ENCODE results near the gene B3GALT5. TPM values are rescaled to one million over a fixed set of nuclear protein-coding genes. Genes with fewer than 3 reads are reported as not detected.

Gene B3GALT5
- total RNA-seq, 1 donor from 2014 or later: 21.9 TPM

- peak; percentile 13 for DNase-seq (ENCODE audit: low spot score)
These were observed 32.6 kb downstream of the B3GALT5 start for GRCh38 chr21:39645331-39645730.

GRCh38 chr21:39647476-39647875 lies 34.7 kb downstream of the B3GALT5 start:
- peak; percentile 29 for DNase-seq (ENCODE audit: low spot score)

GRCh38 chr21:39648879-39649278 lies 36.1 kb downstream of the B3GALT5 start:
- no peak for DNase-seq (ENCODE audit: low spot score)

GRCh38 chr21:39649526-39649925 lies 36.8 kb downstream of the B3GALT5 start:
- DNase-seq (ENCODE audit: low spot score): no peak

GRCh38 chr21:39650306-39650705 lies 37.6 kb downstream of the B3GALT5 start:
- no peak for DNase-seq (ENCODE audit: low spot score)

- DNase-seq (ENCODE audit: low spot score): no peak
These were observed 38.1 kb downstream of the B3GALT5 start for GRCh38 chr21:39650801-39651200.

- DNase-seq (ENCODE audit: low spot score): no peak
These were observed 38.5 kb downstream of the B3GALT5 start for GRCh38 chr21:39651206-39651605.

- no peak for DNase-seq (ENCODE audit: low spot score)
These were observed 42.2 kb downstream of the B3GALT5 start for GRCh38 chr21:39654951-39655350.

- no peak for DNase-seq (ENCODE audit: low spot score)
These were observed 42.8 kb downstream of the B3GALT5 start for GRCh38 chr21:39655589-39655988.

GRCh38 chr21:39656209-39656608 lies 43.5 kb downstream of the B3GALT5 start:
- DNase-seq (ENCODE audit: low spot score): no peak

- no peak for DNase-seq (ENCODE audit: low spot score)
These were observed 44.5 kb downstream of the B3GALT5 start for GRCh38 chr21:39657091-39657689.

- DNase-seq (ENCODE audit: low spot score): no peak
These were observed 45.3 kb downstream of the B3GALT5 start for GRCh38 chr21:39658066-39658465.

GRCh38 chr21:39659070-39659815 lies 46.5 kb downstream of the B3GALT5 start:
- DNase-seq (ENCODE audit: low spot score): no peak

- peak; percentile 67 for DNase-seq (ENCODE audit: low spot score)
These were observed 47.6 kb downstream of the B3GALT5 start for GRCh38 chr21:39660191-39660980.

- DNase-seq (ENCODE audit: low spot score): peak; percentile 7
These were observed 48.4 kb downstream of the B3GALT5 start for GRCh38 chr21:39661121-39661520.

- no peak for DNase-seq (ENCODE audit: low spot score)
These were observed 49.0 kb downstream of the B3GALT5 start for GRCh38 chr21:39661740-39662139.

- no peak for DNase-seq (ENCODE audit: low spot score)
These were observed 49.7 kb downstream of the B3GALT5 start for GRCh38 chr21:39662411-39662953.

GRCh38 chr21:39663066-39663465 lies 50.3 kb downstream of the B3GALT5 start:
- no peak for DNase-seq (ENCODE audit: low spot score)

GRCh38 chr21:39663742-39664492 lies 51.2 kb downstream of the B3GALT5 start:
- no peak for DNase-seq (ENCODE audit: low spot score)

- peak; percentile 29 for DNase-seq (ENCODE audit: low spot score)
These were observed 51.8 kb downstream of the B3GALT5 start for GRCh38 chr21:39664586-39664985.

GRCh38 chr21:39666026-39666425 lies 53.3 kb downstream of the B3GALT5 start:
- peak; percentile 23 for DNase-seq (ENCODE audit: low spot score)

Measured in ureter (tissue), 1 donor.